Hepatocyte (in vitro differentiated cells): ENCODE data around the gene SEBOX.

Experiments used
- EZH2 ChIP-seq: fragments of 200-600 bp; sonication (generic); IDR thresholded peaks from 2 replicates; pipeline ENCODE4 v1.6.1; 2016; ENCODE audit warnings: antibody characterized with exemption, mild to moderate bottlenecking, borderline replicate concordance
- EZH2phosphoT487 ChIP-seq: fragments of 200-600 bp; sonication (generic); IDR thresholded peaks from one replicate; pipeline ENCODE4 v1.6.1; 2018; ENCODE audit warnings: antibody characterized with exemption, mild to moderate bottlenecking, low read depth, moderate library complexity; ENCODE audit not compliant: unreplicated experiment, severe bottlenecking
- TF ChIP-seq, protein P1 (sequence below): fragments of 200-600 bp; sonication (generic); IDR thresholded peaks from 2 replicates; pipeline ENCODE4 v1.5.1; 2016; ENCODE audit warnings: antibody characterized with exemption, mild to moderate bottlenecking; ENCODE audit not compliant: poor library complexity

DNA sequence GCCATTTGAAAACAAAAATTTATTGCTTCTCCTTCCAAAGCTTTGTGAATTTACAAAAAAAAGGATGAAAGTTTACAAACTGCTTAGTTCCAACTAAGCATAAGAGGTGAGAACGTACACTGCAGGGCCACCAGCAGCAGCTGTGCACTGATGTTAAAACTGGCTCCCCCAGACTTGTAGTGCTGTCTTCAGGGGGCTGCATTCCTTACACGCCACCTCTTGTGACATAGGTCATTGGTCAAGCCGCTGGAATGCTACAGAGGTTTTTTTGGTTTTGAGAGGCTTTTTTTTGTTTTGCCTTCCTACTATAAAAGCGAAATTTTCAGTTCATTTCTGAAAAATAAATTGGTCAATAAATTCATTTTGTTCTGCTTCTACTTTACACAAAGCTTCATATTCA is 36.7 kb downstream of the SEBOX start:
- no peak for TF ChIP-seq EZH2phosphoT487
- TF ChIP-seq, protein P1, sequence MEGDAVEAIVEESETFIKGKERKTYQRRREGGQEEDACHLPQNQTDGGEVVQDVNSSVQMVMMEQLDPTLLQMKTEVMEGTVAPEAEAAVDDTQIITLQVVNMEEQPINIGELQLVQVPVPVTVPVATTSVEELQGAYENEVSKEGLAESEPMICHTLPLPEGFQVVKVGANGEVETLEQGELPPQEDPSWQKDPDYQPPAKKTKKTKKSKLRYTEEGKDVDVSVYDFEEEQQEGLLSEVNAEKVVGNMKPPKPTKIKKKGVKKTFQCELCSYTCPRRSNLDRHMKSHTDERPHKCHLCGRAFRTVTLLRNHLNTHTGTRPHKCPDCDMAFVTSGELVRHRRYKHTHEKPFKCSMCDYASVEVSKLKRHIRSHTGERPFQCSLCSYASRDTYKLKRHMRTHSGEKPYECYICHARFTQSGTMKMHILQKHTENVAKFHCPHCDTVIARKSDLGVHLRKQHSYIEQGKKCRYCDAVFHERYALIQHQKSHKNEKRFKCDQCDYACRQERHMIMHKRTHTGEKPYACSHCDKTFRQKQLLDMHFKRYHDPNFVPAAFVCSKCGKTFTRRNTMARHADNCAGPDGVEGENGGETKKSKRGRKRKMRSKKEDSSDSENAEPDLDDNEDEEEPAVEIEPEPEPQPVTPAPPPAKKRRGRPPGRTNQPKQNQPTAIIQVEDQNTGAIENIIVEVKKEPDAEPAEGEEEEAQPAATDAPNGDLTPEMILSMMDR, result no peak
- TF ChIP-seq EZH2, result no peak
